GM21723 (cell line): Measurements from ENCODE around the gene SEC24C.
"Not testable (repeated sequence)": the region's sequence is repeated elsewhere in the genome, so short reads cannot be mapped to it uniquely, and the experiment has no call there.

Experiments used
- ATAC-seq: cut with Tn5 transposase; IDR thresholded peaks from one replicate; pipeline ENCODE4 v1.9.1; 2021; ENCODE audit warnings: mild to moderate bottlenecking, moderate library complexity; ENCODE audit not compliant: unreplicated experiment

The SEC24C gene

GRCh38 chr10:73789659-73790055, 45.5 kb downstream of the SEC24C start:
- ATAC-seq = no peak

DNA sequence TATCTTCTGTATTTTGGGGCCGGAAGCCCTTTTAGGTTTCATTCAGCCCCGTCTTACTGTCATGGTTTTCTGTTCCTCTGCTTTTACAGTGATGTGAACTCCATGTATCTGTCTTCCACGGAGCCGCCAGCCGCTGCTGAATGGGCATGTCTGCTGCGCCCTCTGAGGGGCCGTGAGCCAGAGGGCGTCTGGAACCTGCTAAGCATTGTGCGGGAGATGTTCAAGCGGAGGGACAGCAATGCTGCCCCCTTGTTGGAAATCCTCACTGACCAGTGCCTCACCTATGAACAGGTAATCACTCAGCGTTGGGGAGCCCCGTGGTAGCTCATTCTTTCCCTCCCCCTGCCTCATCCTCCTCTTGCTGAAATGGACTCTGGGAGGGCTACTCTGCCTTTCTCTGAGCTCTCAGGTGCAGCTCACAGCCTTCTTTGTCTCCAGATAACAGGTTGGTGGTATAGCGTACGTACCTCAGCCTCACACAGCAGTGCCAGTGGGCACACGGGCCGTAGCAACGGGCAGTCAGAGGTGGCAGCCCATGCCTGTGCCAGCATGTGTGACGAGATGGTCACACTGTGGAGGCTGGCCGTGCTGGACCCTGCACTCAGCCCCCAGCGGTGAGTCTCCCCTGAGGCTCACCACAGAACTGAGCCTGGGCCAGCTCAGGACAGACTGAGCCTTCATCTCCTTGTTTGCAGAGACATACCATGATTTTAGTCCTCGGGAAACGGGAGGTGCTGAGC, 46.9 kb downstream of the SEC24C start:
- no peak for ATAC-seq

DNA sequence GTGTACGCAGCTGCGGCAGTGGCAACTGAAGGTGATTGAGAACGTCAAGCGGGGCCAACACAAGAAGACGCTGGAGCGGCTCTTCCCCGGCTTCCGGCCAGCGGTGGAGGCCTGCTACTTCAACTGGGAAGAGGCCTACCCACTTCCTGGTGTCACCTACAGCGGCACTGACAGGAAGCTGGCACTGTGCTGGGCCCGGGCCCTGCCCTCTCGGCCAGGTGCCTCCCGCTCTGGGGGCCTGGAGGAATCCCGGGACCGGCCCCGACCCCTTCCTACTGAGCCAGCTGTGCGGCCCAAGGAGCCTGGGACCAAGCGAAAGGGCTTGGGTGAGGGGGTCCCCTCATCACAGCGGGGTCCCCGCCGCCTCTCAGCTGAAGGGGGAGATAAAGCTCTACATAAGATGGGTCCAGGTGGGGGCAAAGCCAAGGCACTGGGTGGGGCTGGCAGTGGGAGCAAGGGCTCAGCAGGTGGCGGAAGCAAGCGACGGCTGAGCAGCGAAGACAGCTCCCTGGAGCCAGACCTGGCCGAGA, 47.8 kb downstream of the SEC24C start:
- ATAC-seq = no peak

DNA sequence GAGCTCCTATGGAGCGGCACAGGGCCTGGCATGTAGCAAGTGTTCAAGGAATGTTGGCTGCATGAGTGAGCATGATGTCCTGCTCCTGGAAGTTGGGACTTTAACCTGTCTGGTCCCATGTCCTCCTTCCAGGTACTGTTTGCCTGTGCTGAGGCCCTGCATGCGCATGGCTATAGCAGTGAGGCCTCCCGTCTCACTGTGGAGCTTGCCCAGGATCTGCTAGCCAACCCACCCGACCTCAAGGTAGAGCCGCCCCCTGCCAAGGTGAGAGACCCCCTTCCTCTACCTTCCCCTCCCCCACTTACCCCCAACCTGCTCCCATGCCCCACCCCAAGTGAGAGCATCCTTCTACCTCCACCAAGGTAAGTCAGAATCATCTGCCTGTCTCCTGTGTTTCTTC, 49.3 kb downstream of the SEC24C start:
- ATAC-seq = no peak

GRCh38 chr10:73795491-73795890, 51.3 kb downstream of the SEC24C start:
- not testable (repeated sequence) for ATAC-seq

- ATAC-seq = not testable (repeated sequence)
Measured at GRCh38 chr10:73796035-73796434, 51.9 kb downstream of the SEC24C start.

DNA sequence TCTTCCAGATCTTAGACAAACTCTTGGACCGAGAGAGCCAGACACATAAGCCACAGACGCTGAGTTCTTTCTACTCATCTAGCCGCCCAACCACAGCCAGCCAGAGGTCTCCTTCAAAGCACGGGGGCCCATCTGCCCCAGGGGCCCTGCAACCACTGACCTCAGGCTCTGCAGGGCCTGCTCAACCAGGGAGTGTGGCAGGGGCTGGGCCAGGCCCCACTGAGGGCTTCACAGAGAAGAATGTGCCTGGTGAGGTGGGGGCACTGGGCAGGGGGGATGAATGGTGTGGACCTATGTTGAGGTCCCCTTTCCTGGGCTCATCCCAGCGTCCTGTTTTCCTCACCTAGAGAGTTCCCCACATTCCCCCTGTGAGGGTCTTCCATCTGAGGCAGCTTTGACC, 52.6 kb downstream of the SEC24C start:
- no peak for ATAC-seq

GRCh38 chr10:73797324-73798025, 53.3 kb downstream of the SEC24C start:
- ATAC-seq = no peak

GRCh38 chr10:73798087-73798486, 53.9 kb downstream of the SEC24C start:
- ATAC-seq = no peak

- ATAC-seq = no peak
Measured at GRCh38 chr10:73798927-73799560, 54.9 kb downstream of the SEC24C start.

- no peak for ATAC-seq
Measured at GRCh38 chr10:73799899-73800559, 55.9 kb downstream of the SEC24C start.

DNA sequence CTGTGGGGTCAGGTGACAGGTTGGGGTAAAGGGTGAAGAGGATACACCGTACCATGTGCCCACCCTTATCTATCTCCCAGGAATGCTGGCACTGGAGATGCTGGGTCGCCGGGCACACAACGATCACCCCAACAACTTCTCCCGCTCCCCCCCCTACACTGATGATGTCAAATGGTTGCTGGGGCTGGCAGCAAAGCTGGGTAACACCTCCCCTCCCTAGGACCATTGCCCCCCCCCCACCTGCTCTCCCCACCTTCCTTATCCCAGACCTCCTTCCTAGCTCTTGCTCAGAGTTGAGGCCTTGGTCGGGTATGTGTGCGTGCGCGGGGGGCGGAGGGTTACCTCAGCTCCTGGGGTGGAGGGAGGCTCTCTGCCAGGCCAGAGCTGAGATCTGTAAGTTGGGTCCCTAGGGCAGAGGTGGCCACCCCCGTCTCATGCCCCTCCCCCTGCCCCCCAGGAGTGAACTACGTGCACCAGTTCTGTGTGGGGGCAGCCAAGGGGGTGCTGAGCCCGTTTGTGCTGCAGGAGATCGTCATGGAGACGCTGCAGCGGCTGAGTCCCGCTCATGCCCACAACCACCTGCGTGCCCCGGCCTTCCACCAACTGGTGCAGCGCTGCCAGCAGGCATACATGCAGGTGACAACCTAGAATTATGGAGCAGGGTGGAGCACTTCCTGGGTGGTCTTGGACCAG, 56.5 kb downstream of the SEC24C start:
- ATAC-seq = no peak

GRCh38 chr10:73801253-73801590, 57.0 kb downstream of the SEC24C start:
- ATAC-seq = no peak

DNA sequence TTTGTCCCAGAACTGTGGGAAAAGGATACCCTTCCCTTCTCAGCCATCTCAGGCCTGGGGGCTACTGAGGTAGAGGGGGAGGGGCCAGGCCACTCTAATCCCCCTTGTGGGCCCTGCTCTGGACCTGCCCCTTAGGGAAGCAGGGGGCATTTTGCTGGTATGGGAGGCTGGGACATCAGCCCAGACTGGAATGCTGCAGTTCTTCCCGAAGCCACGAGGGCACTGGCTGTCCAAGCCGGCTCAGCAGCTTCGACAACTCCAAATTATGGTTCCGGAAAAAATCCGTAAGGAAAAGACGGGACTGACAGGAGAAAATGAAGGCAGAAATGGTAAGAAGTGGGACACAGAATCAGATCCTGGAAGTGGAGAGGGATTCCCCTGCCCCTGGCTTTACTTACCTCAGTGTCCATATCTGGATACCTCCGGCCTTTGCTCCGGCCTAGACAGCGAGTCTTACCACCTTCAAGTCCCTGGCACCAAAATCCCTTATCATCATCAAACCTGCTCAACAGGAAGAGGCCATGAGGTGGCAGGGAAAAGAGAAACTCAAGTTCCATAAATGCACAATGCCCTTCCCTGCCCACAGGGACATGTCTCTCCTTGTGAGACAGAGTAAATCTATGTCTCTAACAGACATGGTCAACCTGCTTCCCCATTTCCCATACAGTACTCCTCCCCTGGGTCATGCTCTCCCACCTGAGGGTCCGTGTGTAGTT, 58.3 kb downstream of the SEC24C start:
- no peak for ATAC-seq

DNA sequence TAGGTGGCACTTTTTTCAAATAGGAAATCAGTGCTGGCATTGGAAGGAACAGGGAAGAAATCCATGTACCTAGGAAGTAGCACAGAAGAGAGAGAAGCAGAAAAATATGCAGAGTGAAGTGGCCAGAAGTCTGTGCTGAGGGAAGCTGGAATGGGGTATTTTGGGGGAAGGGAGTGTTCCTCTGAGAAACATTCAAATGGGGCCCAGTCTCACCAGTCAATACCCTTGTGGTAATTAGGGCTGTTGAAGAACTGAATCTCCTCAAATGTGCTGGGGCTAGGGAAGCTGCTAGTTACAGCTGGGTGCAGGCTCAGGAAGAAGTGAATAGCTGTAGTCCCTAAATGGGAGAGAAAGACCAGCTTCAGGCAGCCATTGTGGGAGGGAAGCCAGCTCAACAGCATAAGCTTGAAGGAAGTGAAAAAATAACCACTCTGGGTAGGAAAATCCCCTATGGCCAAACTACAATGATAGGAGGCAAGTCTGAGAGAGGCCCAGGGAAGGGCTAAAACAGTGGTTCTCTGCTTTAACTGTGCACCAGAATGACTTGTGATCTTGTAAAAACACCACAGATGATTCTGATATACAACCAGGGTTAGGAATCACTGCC, 59.6 kb downstream of the SEC24C start:
- peak; percentile 67 for ATAC-seq

DNA sequence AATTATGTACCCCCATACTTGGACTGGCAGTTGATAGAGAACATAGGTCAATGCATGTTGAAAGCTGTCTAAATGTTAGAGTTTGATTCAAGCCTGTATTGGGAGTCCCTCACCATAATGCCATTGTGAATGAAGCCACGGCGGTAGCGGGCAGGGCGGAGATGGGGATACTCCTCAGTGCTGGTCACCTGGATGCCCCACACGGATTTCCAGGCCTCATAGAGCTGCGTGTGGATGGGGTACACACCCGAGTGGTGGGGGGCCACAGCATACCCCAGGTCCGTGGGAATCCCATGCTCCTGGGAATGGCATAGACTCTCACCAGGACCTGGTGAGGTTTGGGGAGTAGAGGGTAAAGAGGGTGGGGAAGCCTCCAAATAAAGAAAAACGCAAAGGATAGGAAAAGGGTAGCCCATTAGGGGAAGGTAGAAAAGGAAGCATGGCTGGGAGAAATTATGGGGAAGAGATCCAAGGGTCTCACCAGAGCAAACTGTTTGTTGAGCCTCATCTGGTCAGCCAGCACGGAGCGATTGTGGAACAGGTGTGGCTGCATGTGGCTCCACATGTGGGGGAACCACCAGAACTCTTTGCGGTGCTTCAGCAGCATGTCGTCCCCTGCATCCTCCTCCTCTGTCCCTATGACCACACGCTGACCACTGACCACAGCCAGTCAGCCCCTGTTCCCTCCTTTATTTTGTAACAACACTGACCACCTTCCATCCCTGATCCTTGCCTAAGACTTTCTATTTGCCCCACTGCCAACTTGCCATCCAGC, 62.2 kb downstream of the SEC24C start:
- ATAC-seq = no peak

GRCh38 chr10:73807471-73807870, 63.3 kb downstream of the SEC24C start:
- no peak for ATAC-seq

GRCh38 chr10:73808021-73808815, 64.0 kb downstream of the SEC24C start:
- ATAC-seq = no peak
